ENCODE measurements around the gene NUP37.
"Not testable (repeated sequence)": the region's sequence is repeated elsewhere in the genome, so short reads cannot be mapped to it uniquely, and the experiment has no call there.

DNA sequence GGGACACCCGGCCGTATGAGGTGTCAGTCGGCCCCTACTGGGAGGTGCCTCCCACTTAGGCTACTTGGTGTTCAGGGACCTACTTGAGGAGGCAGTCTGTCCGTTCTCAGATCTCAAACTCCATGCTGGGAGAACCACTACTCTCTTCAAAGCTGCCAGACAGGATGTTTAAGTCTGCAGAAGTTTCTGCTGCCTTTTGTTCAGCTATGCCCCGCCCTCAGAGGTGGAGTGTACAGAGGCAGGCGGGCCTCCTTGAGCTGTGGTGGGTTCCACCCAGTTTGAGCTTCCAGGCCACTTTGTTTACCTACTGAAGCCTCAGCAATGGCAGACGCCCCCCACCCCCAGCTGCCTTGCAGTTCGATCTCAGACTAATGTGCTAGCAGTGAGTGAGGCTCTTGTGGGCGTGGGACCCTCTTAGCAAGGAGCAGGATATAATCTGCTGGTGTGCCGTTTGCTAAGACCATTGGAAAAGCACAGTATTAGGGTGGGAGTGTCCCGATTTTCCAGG is 23.0 kb upstream of the NUP37 start:
- TF ChIP-seq, protein P1, sequence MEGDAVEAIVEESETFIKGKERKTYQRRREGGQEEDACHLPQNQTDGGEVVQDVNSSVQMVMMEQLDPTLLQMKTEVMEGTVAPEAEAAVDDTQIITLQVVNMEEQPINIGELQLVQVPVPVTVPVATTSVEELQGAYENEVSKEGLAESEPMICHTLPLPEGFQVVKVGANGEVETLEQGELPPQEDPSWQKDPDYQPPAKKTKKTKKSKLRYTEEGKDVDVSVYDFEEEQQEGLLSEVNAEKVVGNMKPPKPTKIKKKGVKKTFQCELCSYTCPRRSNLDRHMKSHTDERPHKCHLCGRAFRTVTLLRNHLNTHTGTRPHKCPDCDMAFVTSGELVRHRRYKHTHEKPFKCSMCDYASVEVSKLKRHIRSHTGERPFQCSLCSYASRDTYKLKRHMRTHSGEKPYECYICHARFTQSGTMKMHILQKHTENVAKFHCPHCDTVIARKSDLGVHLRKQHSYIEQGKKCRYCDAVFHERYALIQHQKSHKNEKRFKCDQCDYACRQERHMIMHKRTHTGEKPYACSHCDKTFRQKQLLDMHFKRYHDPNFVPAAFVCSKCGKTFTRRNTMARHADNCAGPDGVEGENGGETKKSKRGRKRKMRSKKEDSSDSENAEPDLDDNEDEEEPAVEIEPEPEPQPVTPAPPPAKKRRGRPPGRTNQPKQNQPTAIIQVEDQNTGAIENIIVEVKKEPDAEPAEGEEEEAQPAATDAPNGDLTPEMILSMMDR (conservative IDR thresholded peaks at IDR 0.05), result not testable (repeated sequence)
- TF ChIP-seq EZH2 (IDR thresholded peaks at IDR 0.05; ENCODE audit: low read depth), result not testable (repeated sequence)

Data from PC-9 (cell line).